GM12891 (cell line): Measurements from ENCODE around the gene CLDN7.

Experiments
- DNase-seq: peaks from one replicate; pipeline ENCODE4 v3.0.0; 2011; ENCODE audit warnings: low spot score; ENCODE audit not compliant: insufficient read length
- FAIRE-seq: peaks from 2 replicates; lab custom pipeline; 2011; peaks lifted over from hg19 to GRCh38; lab: Jason Lieb, UNC
- PAX5 ChIP-seq: IDR thresholded peaks from 2 replicates; pipeline ENCODE4 v1.6.1; 2011; ENCODE audit warnings: low read length, moderate library complexity, mild to moderate bottlenecking; ENCODE audit not compliant: insufficient read depth, severe bottlenecking
- POLR2A ChIP-seq: IDR thresholded peaks from 2 replicates; pipeline ENCODE4 v1.6.1; 2011; ENCODE audit warnings: low read depth, low read length, control low read depth
- POLR2AphosphoS5 ChIP-seq: IDR thresholded peaks from 2 replicates; pipeline ENCODE4 v1.6.1; 2011; ENCODE audit warnings: low read depth, low read length, control low read depth
- POU2F2 ChIP-seq: IDR thresholded peaks from 2 replicates; pipeline ENCODE4 v1.6.1; 2011; ENCODE audit warnings: low read depth, mild to moderate bottlenecking, control low read depth, low read length, moderate library complexity
- SPI1 ChIP-seq: IDR thresholded peaks from 2 replicates; pipeline ENCODE4 v1.6.1; 2011; ENCODE audit warnings: low read depth, low read length, control low read depth
- TAF1 ChIP-seq: IDR thresholded peaks from 2 replicates; pipeline ENCODE4 v1.6.1; 2011; ENCODE audit warnings: low read depth, low read length, control low read depth

The CLDN7 gene

GRCh38 chr17:7226721-7227710 lies 35.3 kb downstream of the CLDN7 start:
- TF ChIP-seq TAF1 = no peak
- TF ChIP-seq SPI1 = no peak
- TF ChIP-seq POU2F2 = no peak
- no peak for TF ChIP-seq PAX5
- no peak for TF ChIP-seq POLR2A
- FAIRE-seq (no peak), DNase-seq (no peak)

- no peak for DNase-seq
- no peak for FAIRE-seq
- TF ChIP-seq POLR2A (no peak), TAF1 (no peak), PAX5 (no peak), POLR2AphosphoS5 (no peak), POU2F2 (no peak), SPI1 (no peak)
These were observed 36.5 kb downstream of the CLDN7 start for GRCh38 chr17:7225711-7226331.

GRCh38 chr17:7224661-7225111 lies 37.6 kb downstream of the CLDN7 start:
- DNase-seq = no peak
- no peak for FAIRE-seq
- no peak for TF ChIP-seq POLR2AphosphoS5
- TF ChIP-seq SPI1 = no peak
- TF ChIP-seq POLR2A = no peak
- TF ChIP-seq POU2F2 = no peak
- TF ChIP-seq PAX5 = no peak
- TF ChIP-seq TAF1 = no peak

GRCh38 chr17:7224110-7224509 lies 38.2 kb downstream of the CLDN7 start:
- DNase-seq (no peak), FAIRE-seq (no peak)
- no peak for TF ChIP-seq TAF1
- TF ChIP-seq SPI1 = no peak
- no peak for TF ChIP-seq PAX5
- no peak for TF ChIP-seq POLR2A
- TF ChIP-seq POLR2AphosphoS5 = no peak
- no peak for TF ChIP-seq POU2F2

GRCh38 chr17:7223375-7223774 lies 38.9 kb downstream of the CLDN7 start:
- peak; percentile 42; the same call in 1 of the 2 replicates for TF ChIP-seq POLR2A
- no peak for TF ChIP-seq POLR2AphosphoS5
- TF ChIP-seq SPI1 = no peak
- TF ChIP-seq POU2F2 = no peak
- no peak for TF ChIP-seq PAX5
- no peak for TF ChIP-seq TAF1

GRCh38 chr17:7222972-7223292 lies 39.3 kb downstream of the CLDN7 start:
- TF ChIP-seq POU2F2 (no peak), POLR2AphosphoS5 (no peak), PAX5 (no peak), SPI1 (no peak), TAF1 (no peak), POLR2A (no peak)
- DNase-seq (no peak), FAIRE-seq (no peak)

More at GRCh38 chr17:7223375-7223774, 38.9 kb downstream of the CLDN7 start:
- FAIRE-seq (no peak), DNase-seq (no peak)

GRCh38 chr17:7222093-7222971 lies 39.9 kb downstream of the CLDN7 start:
- peak; percentile 58 for FAIRE-seq
- TF ChIP-seq PAX5 (no peak), POLR2A (peak; percentile 51; the same call in 1 of the 2 replicates), SPI1 (no peak), POLR2AphosphoS5 (peak; percentile 19; the same call in 1 of the 2 replicates)
- no peak for DNase-seq

GRCh38 chr17:7221278-7222092 lies 40.8 kb downstream of the CLDN7 start:
- FAIRE-seq (peak; percentile 89), DNase-seq (no peak)
- TF ChIP-seq POU2F2 = no peak
- TF ChIP-seq SPI1 = no peak
- no peak; the same call in 1 of the 2 replicates for TF ChIP-seq POLR2AphosphoS5
- TF ChIP-seq POLR2A = no peak; the same call in 1 of the 2 replicates
- no peak for TF ChIP-seq PAX5
- no peak for TF ChIP-seq TAF1
